Endothelial cell of umbilical vein (primary cell): ENCODE results near the gene SLC22A17. TPM values are rescaled to one million over a fixed set of nuclear protein-coding genes. Genes with fewer than 3 reads are reported as not detected.

Source experiments
- BruUV-seq: library from RNA; stranded (reverse); fragments of 400-500 nt; replicated peaks from 2 replicates; lab custom pipeline; 2021; lab: Mats Ljungman, UMichigan
- CTCF ChIA-PET: fragments of 300-600, 350-600 bp; sonication (Branson Sonifier 250); formaldehyde crosslinking; loops from one replicate; lab custom pipeline; 2021; ENCODE audit warnings: antibody characterized with exemption, inconsistent platforms; lab: Charles Lee
- POLR2A ChIA-PET: fragments of 300-600, 350-600 bp; sonication (Branson Sonifier 250); formaldehyde crosslinking; loops from one replicate; lab custom pipeline; 2021; ENCODE audit warnings: antibody characterized with exemption, inconsistent platforms; lab: Charles Lee
- DNase-seq: peaks from one replicate; pipeline ENCODE4 v3.0.0-alpha.2; 2011; ENCODE audit warnings: low read depth, low spot score
- FAIRE-seq: peaks from 2 replicates; lab custom pipeline; 2011; peaks lifted over from hg19 to GRCh38; lab: Jason Lieb, UNC
- H2AFZ ChIP-seq: 2 replicates; pipeline ENCODE4 v1.6.0; 2012; ENCODE audit warnings: low read depth, low read length, control low read depth, inconsistent platforms
- H3K27ac ChIP-seq: 2 replicates; pipeline ENCODE4 v1.5.1; 2011; ENCODE audit warnings: low read depth, mild to moderate bottlenecking, control low read depth, low read length, moderate library complexity; ENCODE audit not compliant: insufficient read depth
- H3K27me3 ChIP-seq, 2 experiments: 2 replicates each; pipeline versions ENCODE4 v1.6.0 to v1.6.1; 2011; ENCODE audit warnings: low read length in 2 of 2, mixed read lengths in 1 of 2; ENCODE audit not compliant: control insufficient read depth in 2 of 2, insufficient read depth in 2 of 2
- H3K36me3 ChIP-seq, 2 experiments: 2 replicates in 1 of 2; 3 replicates in 1 of 2; pipeline ENCODE4 v1.5.1; 2011; ENCODE audit warnings: low read length in 2 of 2, mild to moderate bottlenecking in 1 of 2, moderate library complexity in 1 of 2; ENCODE audit not compliant: control insufficient read depth in 2 of 2, insufficient read depth in 2 of 2; ENCODE audit errors: extremely low read depth in 1 of 2
- H3K4me1 ChIP-seq: 3 replicates; pipeline ENCODE4 v1.5.1; 2011; ENCODE audit warnings: mild to moderate bottlenecking, low read length; ENCODE audit not compliant: control insufficient read depth, insufficient read depth; ENCODE audit errors: extremely low read depth
- H3K4me2 ChIP-seq: 2 replicates; pipeline ENCODE4 v1.6.1; 2011; ENCODE audit warnings: low read length, control low read depth, mixed read lengths; ENCODE audit not compliant: insufficient read depth
- H3K4me3 ChIP-seq, 3 experiments: fragments of 200-600 bp in 1 of 3; sonication (generic), shearing (Covaris generic) in 1 of 3; replicated peaks in 1 of 3; 2 replicates each; pipeline ENCODE4 v1.5.1; 2011 to 2016; ENCODE audit warnings: control low read depth in 3 of 3, low read length in 3 of 3, mild to moderate bottlenecking in 2 of 3, inconsistent platforms in 1 of 3, low read depth in 1 of 3, moderate library complexity in 1 of 3; ENCODE audit not compliant: insufficient read depth in 1 of 3
- H3K79me2 ChIP-seq: 2 replicates; pipeline ENCODE4 v1.6.0; 2012; ENCODE audit warnings: low read length, inconsistent platforms; ENCODE audit not compliant: control insufficient read depth, insufficient read depth
- H3K9ac ChIP-seq: replicated peaks from 2 replicates; pipeline ENCODE3; 2011; ENCODE audit warnings: low read length, control low read depth; ENCODE audit not compliant: insufficient read depth; ENCODE audit errors: extremely low read depth
- H3K9me1 ChIP-seq: replicated peaks from 3 replicates; pipeline ENCODE4 v1.6.0; 2011; ENCODE audit warnings: mild to moderate bottlenecking, low read length; ENCODE audit not compliant: control insufficient read depth, insufficient read depth; ENCODE audit errors: extremely low read depth
- H3K9me3 ChIP-seq: replicated peaks from 2 replicates; pipeline ENCODE4 v1.5.1; 2012; ENCODE audit warnings: low read length, inconsistent platforms; ENCODE audit not compliant: control insufficient read depth, insufficient read depth
- H4K20me1 ChIP-seq: replicated peaks from 2 replicates; pipeline ENCODE3; 2011; ENCODE audit warnings: mild to moderate bottlenecking, low read length; ENCODE audit not compliant: control insufficient read depth, insufficient read depth; ENCODE audit errors: extremely low read depth
- CTCF ChIP-seq, 2 donors: IDR thresholded peaks; 1 replicate in 1 of 2; 2 replicates in 1 of 2; pipeline ENCODE4 v1.5.1; 2011; ENCODE audit warnings: low read length in 2 of 2, mild to moderate bottlenecking in 2 of 2, moderate library complexity in 2 of 2, control low read depth in 1 of 2, inconsistent platforms in 1 of 2, low read depth in 1 of 2; ENCODE audit not compliant: insufficient read depth in 1 of 2; ENCODE audit errors: extremely low read depth in 1 of 2
- EZH2 ChIP-seq: IDR thresholded peaks from 2 replicates; pipeline ENCODE4 v1.6.1; 2012; ENCODE audit warnings: borderline replicate concordance, low read depth, mild to moderate bottlenecking, moderate library complexity, low read length, inconsistent platforms; ENCODE audit not compliant: severe bottlenecking
- FOS ChIP-seq: IDR thresholded peaks from 2 replicates; pipeline ENCODE4 v1.6.1; 2011; ENCODE audit warnings: mild to moderate bottlenecking, low read length, moderate library complexity, borderline replicate concordance; ENCODE audit not compliant: insufficient read depth
- GATA2 ChIP-seq: IDR thresholded peaks from 2 replicates; pipeline ENCODE4 v1.7.0; 2011; ENCODE audit warnings: low read depth, mild to moderate bottlenecking, moderate library complexity, mixed read lengths, low read length; ENCODE audit not compliant: insufficient read length, insufficient read depth
- JUN ChIP-seq: IDR thresholded peaks from 2 replicates; pipeline ENCODE4 v1.6.1; 2011; ENCODE audit warnings: borderline replicate concordance, low read depth; ENCODE audit not compliant: insufficient read length, insufficient read depth
- MAX ChIP-seq: IDR thresholded peaks from 2 replicates; pipeline ENCODE4 v1.6.1; 2011; ENCODE audit not compliant: insufficient read depth, insufficient read length
- MYC ChIP-seq: IDR thresholded peaks from one replicate; pipeline ENCODE4 v1.6.1; 2011; ENCODE audit warnings: mild to moderate bottlenecking, low read depth, low read length
- POLR2A ChIP-seq: IDR thresholded peaks from 2 replicates; pipeline ENCODE4 v1.6.1; 2012; ENCODE audit warnings: low read depth, mild to moderate bottlenecking, control low read depth, low read length
- POLR2AphosphoS5 ChIP-seq: IDR thresholded peaks from 2 replicates; pipeline ENCODE4 v1.6.1; 2012; ENCODE audit warnings: low read depth, mild to moderate bottlenecking, control low read depth, low read length, moderate library complexity; ENCODE audit not compliant: insufficient read depth
- dilution Hi-C: fragments of 300-500 bp; cut with MboI; formaldehyde crosslinking; loops from one replicate; pipeline ENCODE4 v1.15.0; 2019; ENCODE audit warnings: low sequenced_read_pairs; ENCODE audit not compliant: extremely low pct_ligation_motif_present
- intact Hi-C: fragments of 100-400 bp; cut with micrococcal nuclease; formaldehyde crosslinking; loops from one replicate; pipeline ENCODE4 v1.10.0; 2022
- polyA plus RNA-seq, 4 experiments: library from polyadenylated mRNA; depleted of rRNA in 3 of 4; stranded (reverse) in 3 of 4; unstranded in 1 of 4; fragments of >200 nt; gene quantifications; 2 replicates each; pipeline versions ENCODE4 v1.2.1 to v1.2.3, GENCODE V29; 2011 to 2012; ENCODE audit warnings: missing spikeins in 1 of 4
- total RNA-seq: library from RNA; stranded (reverse); gene quantifications from 2 replicates; pipeline ENCODE4 v1.2.3, GENCODE V29; 2021

Gene SLC22A17
- total and polyA plus RNA-seq, 2 donors (not counting 3 experiments of a cell fraction or from before 2014, with no cell fraction given), result 2.9 to 4.6 TPM

GRCh38 chr14:23377573-23378563 lies 25.2 kb upstream of the SLC22A17 start:
- Histone ChIP-seq H3K4me1 (no peaks in the 10 kb centered on the region), H3K9me3 (no peaks in the 10 kb centered on the region), H3K27ac (no peak overlapping the region), H2AFZ (no peak overlapping the region), H3K4me3 (no peak overlapping the region), H3K79me2 (no peaks in the 10 kb centered on the region), H4K20me1 (no peaks in the 10 kb centered on the region), H3K27me3 (no peaks in the 10 kb centered on the region), H3K9me1 (no peaks in the 10 kb centered on the region), H3K9ac (no peak overlapping the region), H3K4me2 (no peak overlapping the region), H3K36me3 (no peaks in the 10 kb centered on the region)
- FAIRE-seq (no peak), DNase-seq (no peak)
- intact Hi-C loops (no loop called here), dilution Hi-C loops (no loop called here)
- BruUV-seq, result no TSS peak
- POLR2A ChIA-PET, result no interaction called here
- no peak for TF ChIP-seq MAX
- no peak for TF ChIP-seq CTCF (IDR thresholded peaks at IDR 0.05; ENCODE audit: extremely low read depth in 1 of 2, insufficient read depth in 1 of 2, low read depth in 1 of 2, low read length in 2 of 2)
- TF ChIP-seq POLR2A, result no peak
- TF ChIP-seq FOS, result no peak
- TF ChIP-seq JUN, result no peak
- no peak for TF ChIP-seq POLR2AphosphoS5
- TF ChIP-seq EZH2, result no peak
- TF ChIP-seq GATA2, result no peak
- no peak for TF ChIP-seq MYC
- CTCF ChIA-PET, result interaction anchor here (1.0 to 3.7 kb wide), 3 partner anchors 32 to 113 kb away, joined by 3 to 55 read pairs (median 4); no protein-coding TSS in a partner anchor
